ENCODE results near the gene SOX6. TPM values are rescaled to one million over a fixed set of nuclear protein-coding genes. Genes with fewer than 3 reads are reported as not detected.
"Not testable (repeated sequence)": the region's sequence is repeated elsewhere in the genome, so short reads cannot be mapped to it uniquely, and the experiment has no call there.

The SOX6 gene
- total RNA-seq, 2 experiments from 2014 or later: 0.36 TPM; not detected in 1

GRCh38 chr11:16397390-16397789, 41.0 kb upstream of the SOX6 start:
- intact Hi-C loops (cut with micrococcal nuclease): no loop called here
- DNase-seq (no peak), ATAC-seq (no peak)
- ChIA-PET CTCF (no interaction called here), POLR2A (no interaction called here)
- Mint-ChIP-seq H3K36me3 (ENCODE audit: low read depth) (no peaks in the 10 kb centered on the region), H3K9me3 (no peaks in the 10 kb centered on the region), H3K27ac (no peak overlapping the region), H3K27me3 (no peaks in the 10 kb centered on the region), H3K4me1 (ENCODE audit: low read depth) (no peaks in the 10 kb centered on the region), H3K4me3 (no peak overlapping the region)
- TF ChIP-seq CTCF (IDR thresholded peaks at IDR 0.05): no peak

- POLR2A ChIA-PET: no interaction called here
- intact Hi-C loops (cut with micrococcal nuclease): no loop called here
- Mint-ChIP-seq H3K27ac (no peak overlapping the region), H3K4me3 (no peak overlapping the region), H3K36me3 (ENCODE audit: low read depth) (no peaks in the 10 kb centered on the region), H3K27me3 (no peaks in the 10 kb centered on the region), H3K4me1 (ENCODE audit: low read depth) (no peaks in the 10 kb centered on the region), H3K9me3 (no peaks in the 10 kb centered on the region)
- TF ChIP-seq CTCF (IDR thresholded peaks at IDR 0.05): no peak
- CTCF ChIA-PET: no interaction called here
- ATAC-seq: no peak
- no peak for DNase-seq
Measured at GRCh38 chr11:16395601-16396000, 39.3 kb upstream of the SOX6 start.

GRCh38 chr11:16394947-16395346, 38.6 kb upstream of the SOX6 start:
- H3K4me3 Mint-ChIP-seq: no peak overlapping the region
- no peaks in the 10 kb centered on the region for H3K27me3 Mint-ChIP-seq
- peaks cover 3% of the 10 kb centered on the region for H3K9me3 Mint-ChIP-seq
- no peak for TF ChIP-seq CTCF (IDR thresholded peaks at IDR 0.05)
- no peak for DNase-seq
- POLR2A ChIA-PET: no interaction called here
- intact Hi-C loops (cut with micrococcal nuclease): no loop called here
- H3K27ac Mint-ChIP-seq: no peak overlapping the region
- no peaks in the 10 kb centered on the region for H3K36me3 Mint-ChIP-seq (ENCODE audit: low read depth)
- ATAC-seq: no peak
- CTCF ChIA-PET: no interaction called here
- H3K4me1 Mint-ChIP-seq (ENCODE audit: low read depth): no peaks in the 10 kb centered on the region

GRCh38 chr11:16393340-16393739, 37.0 kb upstream of the SOX6 start:
- POLR2A ChIA-PET: no interaction called here
- Mint-ChIP-seq H3K4me3 (no peak overlapping the region), H3K27me3 (no peaks in the 10 kb centered on the region), H3K36me3 (ENCODE audit: low read depth) (no peaks in the 10 kb centered on the region), H3K27ac (no peak overlapping the region), H3K9me3 (peaks cover 4% of the 10 kb centered on the region), H3K4me1 (ENCODE audit: low read depth) (no peaks in the 10 kb centered on the region)
- DNase-seq (no peak), ATAC-seq (no peak)
- TF ChIP-seq CTCF (IDR thresholded peaks at IDR 0.05): no peak
- CTCF ChIA-PET: no interaction called here
- intact Hi-C loops (cut with micrococcal nuclease): no loop called here

- ATAC-seq (no peak), DNase-seq (no peak)
- ChIA-PET POLR2A (no interaction called here), CTCF (no interaction called here)
- intact Hi-C loops (cut with micrococcal nuclease): no loop called here
- no peaks in the 10 kb centered on the region for H3K36me3 Mint-ChIP-seq (ENCODE audit: low read depth)
- H3K27ac Mint-ChIP-seq: no peak overlapping the region
- H3K4me1 Mint-ChIP-seq (ENCODE audit: low read depth): no peaks in the 10 kb centered on the region
- no peaks in the 10 kb centered on the region for H3K27me3 Mint-ChIP-seq
- H3K9me3 Mint-ChIP-seq: peaks cover 4% of the 10 kb centered on the region
- H3K4me3 Mint-ChIP-seq: no peak overlapping the region
- no peak for TF ChIP-seq CTCF (IDR thresholded peaks at IDR 0.05)
Measured at GRCh38 chr11:16392616-16393015, 36.3 kb upstream of the SOX6 start.

- H3K4me3 Mint-ChIP-seq; CTCF ChIA-PET; intact Hi-C loops (cut with micrococcal nuclease); H3K27ac Mint-ChIP-seq; H3K9me3 Mint-ChIP-seq; H3K36me3 Mint-ChIP-seq (ENCODE audit: low read depth); H3K4me1 Mint-ChIP-seq (ENCODE audit: low read depth); ATAC-seq; DNase-seq; POLR2A ChIA-PET; H3K27me3 Mint-ChIP-seq: not testable (repeated sequence)
Measured at GRCh38 chr11:16390826-16391225, 34.5 kb upstream of the SOX6 start.
